NK-92 (cell line): ENCODE data around the gene PLEKHH1.

Experiments used
- DNase-seq: peaks from one replicate; lab custom pipeline; 2025; ENCODE audit not compliant: unreplicated experiment; lab: John Stamatoyannopoulos, UW

PLEKHH1 gene

GRCh38 chr14:67532998-67533753, at the start of gene PLEKHH1:
PLEKHH1 (plus strand) TSS chr14:67533290; CDS start chr14:67541868, 8,578 bp downstream.
- DNase-seq = no peak

- DNase-seq = no peak
Measured at GRCh38 chr14:67483579-67484285, 49.4 kb upstream of the PLEKHH1 start.

- no peak for DNase-seq
Measured at GRCh38 chr14:67485501-67486095, 47.5 kb upstream of the PLEKHH1 start.

- no peak for DNase-seq
Measured at GRCh38 chr14:67486890-67487289, 46.2 kb upstream of the PLEKHH1 start.

- no peak for DNase-seq
Measured at GRCh38 chr14:67487332-67487731, 45.8 kb upstream of the PLEKHH1 start.

- no peak for DNase-seq
Measured at GRCh38 chr14:67487937-67488893, 44.9 kb upstream of the PLEKHH1 start, which contains the start of gene TMEM229B. TMEM229B (minus strand) TSS chr14:67488721; CDS start chr14:67473923, 14,798 bp downstream.

- DNase-seq = no peak
Measured at GRCh38 chr14:67490196-67490595, 42.9 kb upstream of the PLEKHH1 start.

GRCh38 chr14:67491285-67491684, 41.8 kb upstream of the PLEKHH1 start:
- DNase-seq = no peak

- no peak for DNase-seq
Measured at GRCh38 chr14:67491741-67492507, 41.2 kb upstream of the PLEKHH1 start.

- DNase-seq = no peak
Measured at GRCh38 chr14:67492538-67492937, 40.6 kb upstream of the PLEKHH1 start.

GRCh38 chr14:67493092-67493717, 39.9 kb upstream of the PLEKHH1 start:
- DNase-seq = no peak

GRCh38 chr14:67495827-67496226, 37.3 kb upstream of the PLEKHH1 start:
- no peak for DNase-seq

GRCh38 chr14:67497216-67497615, 35.9 kb upstream of the PLEKHH1 start:
- no peak for DNase-seq

GRCh38 chr14:67497716-67498115, 35.4 kb upstream of the PLEKHH1 start:
- DNase-seq = no peak

- DNase-seq = no peak
Measured at GRCh38 chr14:67500981-67501380, 32.1 kb upstream of the PLEKHH1 start.

- DNase-seq = no peak
Measured at GRCh38 chr14:67501670-67502069, 31.4 kb upstream of the PLEKHH1 start.

GRCh38 chr14:67502867-67503266, 30.2 kb upstream of the PLEKHH1 start:
- DNase-seq = no peak

GRCh38 chr14:67503331-67503730, 29.8 kb upstream of the PLEKHH1 start:
- DNase-seq = no peak

- no peak for DNase-seq
Measured at GRCh38 chr14:67505254-67505653, 27.8 kb upstream of the PLEKHH1 start.

GRCh38 chr14:67508956-67509355, 24.1 kb upstream of the PLEKHH1 start:
- DNase-seq = no peak
